Activated CD4-positive, alpha-beta memory T cell treated with anti-CD3 and anti-CD28 coated beads, Interleukin-2, amount 10 ng/mL, durations not matched to agents 7 days and 5 days (primary cell): ENCODE data around the gene PLPP4. TPM values are rescaled to one million over a fixed set of nuclear protein-coding genes. Genes with fewer than 3 reads are reported as not detected.

Source experiments
- CTCF ChIA-PET: fragments of 350-600 bp; sonication (Branson Sonifier 250); formaldehyde crosslinking; loops from one replicate; lab custom pipeline; 2021; ENCODE audit warnings: antibody characterized with exemption, inconsistent platforms; lab: Charles Lee
- POLR2A ChIA-PET: fragments of 350-600 bp; sonication (Branson Sonifier 250); formaldehyde crosslinking; loops from one replicate; lab custom pipeline; 2021; ENCODE audit warnings: antibody characterized with exemption; lab: Charles Lee
- DNase-seq: peaks from one replicate; pipeline ENCODE4 v3.0.0-alpha.2; 2020
- H3K27ac Mint-ChIP-seq: one replicate; pipeline ENCODE4 v1.8.0; 2021; ENCODE audit warnings: mild to moderate bottlenecking, mixed read lengths
- H3K27me3 Mint-ChIP-seq: one replicate; pipeline ENCODE4 v1.8.0; 2021; ENCODE audit warnings: mixed read lengths
- H3K36me3 Mint-ChIP-seq: one replicate; pipeline ENCODE4 v1.8.0; 2021; ENCODE audit warnings: low read depth, mixed read lengths
- H3K4me1 Mint-ChIP-seq: one replicate; pipeline ENCODE4 v1.8.0; 2021; ENCODE audit warnings: mixed read lengths
- H3K4me3 Mint-ChIP-seq: one replicate; pipeline ENCODE4 v1.8.0; 2021; ENCODE audit warnings: mild to moderate bottlenecking, mixed read lengths
- H3K9me3 Mint-ChIP-seq: one replicate; pipeline ENCODE4 v1.8.0; 2021; ENCODE audit warnings: mixed read lengths
- total RNA-seq, 2 experiments: library from RNA; stranded (reverse); gene quantifications; one replicate each; pipeline ENCODE4 v1.2.3, GENCODE V29; 2021

PLPP4 gene
- total RNA-seq, 2 experiments from 2014 or later, result not detected

- H3K27me3 Mint-ChIP-seq, result no peaks in the 10 kb centered on the region
- DNase-seq, result no peak
- CTCF ChIA-PET, result no interaction called here
- no peak overlapping the region for H3K27ac Mint-ChIP-seq
- H3K4me1 Mint-ChIP-seq, result no peaks in the 10 kb centered on the region
- no peaks in the 10 kb centered on the region for H3K9me3 Mint-ChIP-seq
- no peaks in the 10 kb centered on the region for H3K36me3 Mint-ChIP-seq
- POLR2A ChIA-PET, result no interaction called here
- H3K4me3 Mint-ChIP-seq, result no peak overlapping the region
Measured at GRCh38 chr10:120632942-120633341, 175.9 kb downstream of the PLPP4 start.

GRCh38 chr10:120634659-120635058 is 177.6 kb downstream of the PLPP4 start:
- CTCF ChIA-PET, result interaction anchor here (0.6 to 1.2 kb wide), 2 partner anchors 12 to 924 kb away, joined by 3 read pairs; no protein-coding TSS in a partner anchor

More at GRCh38 chr10:120634659-120635058, 177.6 kb downstream of the PLPP4 start:
- no peak overlapping the region for H3K4me3 Mint-ChIP-seq
- POLR2A ChIA-PET, result no interaction called here
- H3K27ac Mint-ChIP-seq, result no peak overlapping the region
- DNase-seq, result no peak
- H3K27me3 Mint-ChIP-seq, result no peaks in the 10 kb centered on the region
- no peaks in the 10 kb centered on the region for H3K36me3 Mint-ChIP-seq
- H3K9me3 Mint-ChIP-seq, result no peaks in the 10 kb centered on the region
- no peaks in the 10 kb centered on the region for H3K4me1 Mint-ChIP-seq
